ENCODE results near the gene DNAAF1. TPM values are rescaled to one million over a fixed set of nuclear protein-coding genes. Genes with fewer than 3 reads are reported as not detected.

The DNAAF1 gene
- total and polyA plus RNA-seq, 2 of the 4 experiments (the other 2 are of a cell fraction) = 0.05 TPM; not detected in 1

DNA sequence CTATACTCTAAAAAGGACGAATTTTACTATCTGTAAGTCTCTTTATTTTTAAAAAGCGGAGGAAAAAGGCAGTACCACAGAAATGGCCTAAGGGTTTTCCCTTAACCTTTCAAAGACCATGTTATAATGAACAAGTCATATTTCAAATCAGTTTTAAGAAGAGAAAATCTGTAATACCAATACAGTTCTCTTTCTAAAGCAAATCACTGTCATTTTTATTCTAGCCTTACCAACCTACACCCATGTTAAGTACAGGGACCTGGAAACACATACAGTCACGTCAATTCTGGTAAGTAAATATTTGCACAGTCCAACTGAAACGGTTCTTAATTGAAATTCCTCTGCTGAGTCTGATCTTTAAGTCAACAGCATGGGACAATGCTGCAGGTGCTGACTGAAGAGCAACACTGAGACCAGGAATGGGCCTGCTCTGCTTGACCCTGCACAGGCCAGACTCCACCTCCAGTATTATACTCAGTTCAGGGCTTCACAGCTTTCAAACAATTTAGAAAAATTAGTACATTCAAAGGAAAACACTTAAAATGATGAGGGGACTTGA, 48.6 kb upstream of the DNAAF1 start:
- Histone ChIP-seq H3K14ac (replicated peaks; ENCODE audit: low read depth, low read length) (no peak overlapping the region), H2AFZ (replicated peaks; ENCODE audit: low read length, poor library complexity) (no peak overlapping the region), H4K91ac (ENCODE audit: insufficient read depth, low read depth, low read length) (no peak overlapping the region), H3K4me2 (ENCODE audit: low read depth, low read length) (no peak overlapping the region), H3K4me1 (ENCODE audit: control insufficient read depth, insufficient read depth, low read length) (peaks cover 4% of the 10 kb centered on the region), H3K23ac (ENCODE audit: low read depth, low read length) (no peak overlapping the region), H2BK120ac (ENCODE audit: low read depth, low read length) (no peak overlapping the region), H2BK20ac (ENCODE audit: low read depth, low read length) (no peak overlapping the region), H2BK5ac (ENCODE audit: low read depth, low read length, poor library complexity, severe bottlenecking) (no peak overlapping the region), H3K4ac (ENCODE audit: low read depth, low read length) (no peak overlapping the region), H3K18ac (ENCODE audit: low read depth, low read length) (no peak overlapping the region), H3K9me3 (ENCODE audit: control insufficient read depth, insufficient read depth, low read length) (no peaks in the 10 kb centered on the region), H3K36me3 (ENCODE audit: control insufficient read depth, insufficient read depth, low read length) (peaks cover 38% of the 10 kb centered on the region), H3K27me3 (ENCODE audit: control insufficient read depth, insufficient read depth, low read length) (no peaks in the 10 kb centered on the region), H3K56ac (ENCODE audit: extremely low read depth, insufficient read depth, low read length) (no peak overlapping the region), H3K9me1 (ENCODE audit: insufficient read depth, low read length) (peaks cover 5% of the 10 kb centered on the region), H2AK9ac (replicated peaks; ENCODE audit: low read depth, low read length, poor library complexity) (no peak overlapping the region), H3K9ac (ENCODE audit: low read depth, low read length) (no peak overlapping the region), H2BK15ac (ENCODE audit: low read depth, low read length) (no peak overlapping the region), H3K27ac (ENCODE audit: insufficient read depth, low read length) (no peak overlapping the region), H3K79me1 (ENCODE audit: low read depth in 1 of 2, low read length in 2 of 2) (peaks cover 17 to 37% of the 10 kb centered on the region in 2 experiments; a peak in 3 of 4 replicates), H4K5ac (ENCODE audit: low read depth, low read length) (no peak overlapping the region), H3K4me3 (ENCODE audit: insufficient read depth, low read depth, low read length) (no peak overlapping the region), H4K20me1 (ENCODE audit: insufficient read depth, low read length) (peaks cover 27% of the 10 kb centered on the region), H4K8ac (ENCODE audit: low read depth in 2 of 2, low read length in 2 of 2) (no peak overlapping the region), H2AK5ac (ENCODE audit: low read depth, low read length) (no peak overlapping the region)
- POLR2A ChIA-PET (ENCODE audit: unreplicated experiment) = no interaction called here
- DNase-seq (no peak), ATAC-seq (ENCODE audit: low read depth) (no peak)
- 40% methylated on average over 1 of the region's 4 CpGs; no CpG with 5 or more reads in 1 of the 2 experiments for whole genome bisulfite sequencing, 2 experiments (ENCODE audit: extremely low coverage in 2 of 2, insufficient read length in 1 of 2)
- BruUV-seq (replicated peaks) = no TSS peak
- in situ Hi-C loops (cut with MboI; ENCODE audit: low sequenced_read_pairs) (no loop called here), dilution Hi-C loops (cut with HindIII; ENCODE audit: low sequenced_read_pairs, unreplicated experiment) (no loop called here), intact Hi-C loops (cut with micrococcal nuclease) (loop anchor here (5.0 kb wide), 1 partner anchor 81 kb away; no protein-coding TSS in a partner anchor)
- CTCF ChIA-PET = no interaction called here
- TF ChIP-seq, protein P1, sequence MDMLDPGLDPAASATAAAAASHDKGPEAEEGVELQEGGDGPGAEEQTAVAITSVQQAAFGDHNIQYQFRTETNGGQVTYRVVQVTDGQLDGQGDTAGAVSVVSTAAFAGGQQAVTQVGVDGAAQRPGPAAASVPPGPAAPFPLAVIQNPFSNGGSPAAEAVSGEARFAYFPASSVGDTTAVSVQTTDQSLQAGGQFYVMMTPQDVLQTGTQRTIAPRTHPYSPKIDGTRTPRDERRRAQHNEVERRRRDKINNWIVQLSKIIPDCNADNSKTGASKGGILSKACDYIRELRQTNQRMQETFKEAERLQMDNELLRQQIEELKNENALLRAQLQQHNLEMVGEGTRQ (IDR thresholded peaks at IDR 0.05; ENCODE audit: low read depth, low read length) = no peak
- TF ChIP-seq POLR2A (IDR thresholded peaks at IDR 0.05; ENCODE audit: low read depth, low read length) (no peak), RAD21 (IDR thresholded peaks at IDR 0.05; ENCODE audit: low read length) (no peak), FOS (IDR thresholded peaks at IDR 0.05; ENCODE audit: low read depth, low read length) (no peak), RFX5 (IDR thresholded peaks at IDR 0.05; ENCODE audit: low read depth, low read length) (no peak)
